GM23338 (cell line): Measurements from ENCODE around the gene CMYA5. TPM values are rescaled to one million over a fixed set of nuclear protein-coding genes. Genes with fewer than 3 reads are reported as not detected.
A peak's percentile ranks its signal among the peaks of the same experiment; 100 is the strongest.

Experiments
- ATAC-seq: fragments of 200-7000 bp; cut with Tn5 transposase; 3 replicates; pipeline ENCODE4 v1.9.1; 2020
- DNase-seq: peaks from one replicate; pipeline ENCODE4 v3.0.0-alpha.2; 2015; ENCODE audit warnings: low spot score
- H2AFZ ChIP-seq: fragments of 200-600 bp; sonication (generic); 2 replicates; pipeline ENCODE4 v1.8.0; 2016; ENCODE audit warnings: antibody characterized with exemption, mild to moderate bottlenecking, moderate library complexity
- H3F3A ChIP-seq: fragments of 200-600 bp; sonication (generic); replicated peaks from 2 replicates; pipeline ENCODE4 v1.8.0; 2017; ENCODE audit warnings: antibody characterized with exemption, mixed run types, low read depth
- H3K27ac ChIP-seq: fragments of 200-600 bp; sonication (generic); 2 replicates; pipeline ENCODE4 v1.6.1; 2016; ENCODE audit warnings: low read depth
- H3K27me3 ChIP-seq: fragments of 200-600 bp; sonication (generic); 2 replicates; pipeline ENCODE4 v1.8.0; 2016; ENCODE audit warnings: mild to moderate bottlenecking, mixed run types, moderate library complexity; ENCODE audit not compliant: insufficient read depth
- H3K36me3 ChIP-seq: fragments of 200-600 bp; sonication (generic); 2 replicates; pipeline ENCODE4 v1.8.0; 2016; ENCODE audit warnings: mild to moderate bottlenecking; ENCODE audit not compliant: insufficient read depth
- H3K4me1 ChIP-seq: fragments of 200-600 bp; sonication (generic); 2 replicates; pipeline ENCODE4 v1.8.0; 2016; ENCODE audit warnings: mild to moderate bottlenecking, moderate library complexity; ENCODE audit not compliant: insufficient read depth
- H3K4me2 ChIP-seq: fragments of 200-600 bp; sonication (generic); 2 replicates; pipeline ENCODE4 v1.7.1; 2017; ENCODE audit warnings: mixed run types
- H3K4me3 ChIP-seq: fragments of 200-600 bp; sonication (generic); 2 replicates; pipeline ENCODE4 v1.6.1; 2016; ENCODE audit warnings: mixed run types
- H3K79me2 ChIP-seq: fragments of 200-600 bp; sonication (generic); replicated peaks from 2 replicates; pipeline ENCODE4 v1.8.0; 2017; ENCODE audit warnings: mild to moderate bottlenecking; ENCODE audit not compliant: insufficient read depth
- H3K9me2 ChIP-seq: fragments of 200-600 bp; sonication (generic); 2 replicates; pipeline ENCODE4 v1.8.0; 2017; ENCODE audit not compliant: insufficient read depth
- H4K20me1 ChIP-seq: fragments of 200-600 bp; sonication (generic); replicated peaks from 2 replicates; pipeline ENCODE4 v1.8.0; 2017; ENCODE audit warnings: mild to moderate bottlenecking; ENCODE audit not compliant: insufficient read depth
- H3K27ac Mint-ChIP-seq: 2 replicates; pipeline ENCODE4 v1.8.0; 2020; ENCODE audit warnings: inconsistent platforms, mild to moderate bottlenecking, moderate library complexity, mixed read lengths
- H3K27me3 Mint-ChIP-seq: 3 replicates; pipeline ENCODE4 v1.8.0; 2022; ENCODE audit warnings: low read depth, mild to moderate bottlenecking, moderate library complexity, mixed read lengths, inconsistent platforms; ENCODE audit not compliant: insufficient read depth, poor library complexity
- H3K36me3 Mint-ChIP-seq: 3 replicates; pipeline ENCODE4 v1.8.0; 2021; ENCODE audit warnings: low read depth, mild to moderate bottlenecking, inconsistent platforms, moderate library complexity, mixed read lengths
- H3K4me1 Mint-ChIP-seq: 3 replicates; pipeline ENCODE4 v1.8.0; 2020; ENCODE audit warnings: mild to moderate bottlenecking, inconsistent platforms, mixed read lengths
- H3K4me3 Mint-ChIP-seq: 3 replicates; pipeline ENCODE4 v1.8.0; 2021; ENCODE audit warnings: moderate library complexity, mild to moderate bottlenecking, inconsistent platforms, mixed read lengths
- H3K9me3 Mint-ChIP-seq: 3 replicates; pipeline ENCODE4 v1.8.0; 2020; ENCODE audit warnings: moderate library complexity, mild to moderate bottlenecking, inconsistent platforms, mixed read lengths
- CREB1 ChIP-seq: fragments of 250-450 bp; sonication (Bioruptor Pico); IDR thresholded peaks from 2 replicates; pipeline ENCODE4 v1.5.0; 2020; ENCODE audit warnings: low read depth, mild to moderate bottlenecking, moderate library complexity
- CTCF ChIP-seq, 2 experiments: fragments of 200-600 bp in 1 of 2; sonication (generic) in 1 of 2; conservative IDR thresholded peaks; 2 replicates each; pipeline versions ENCODE4 v1.5.1 to v1.6.1; 2016 to 2017; ENCODE audit warnings: antibody characterized with exemption in 2 of 2, low read depth in 2 of 2, mild to moderate bottlenecking in 2 of 2, moderate library complexity in 1 of 2
- ETS1 ChIP-seq: IDR thresholded peaks from 2 replicates; pipeline ENCODE4 v1.6.1; 2016; ENCODE audit warnings: antibody characterized with exemption
- EZH2 ChIP-seq: fragments of 200-600 bp; sonication (generic); IDR thresholded peaks from one replicate; pipeline ENCODE4 v1.8.0; 2017; ENCODE audit warnings: antibody characterized with exemption, mild to moderate bottlenecking, low read depth; ENCODE audit not compliant: unreplicated experiment
- EZH2phosphoT487 ChIP-seq: fragments of 200-600 bp; sonication (generic); IDR thresholded peaks from one replicate; pipeline ENCODE4 v1.8.1; 2018; ENCODE audit warnings: antibody characterized with exemption; ENCODE audit not compliant: unreplicated experiment
- JUNB ChIP-seq: IDR thresholded peaks from one replicate; pipeline ENCODE4 v1.6.1; 2016; ENCODE audit warnings: antibody characterized with exemption; ENCODE audit not compliant: unreplicated experiment
- NANOG ChIP-seq: IDR thresholded peaks from 2 replicates; pipeline ENCODE4 v1.6.1; 2016; ENCODE audit warnings: antibody characterized with exemption, borderline replicate concordance
- REST ChIP-seq: IDR thresholded peaks from one replicate; pipeline ENCODE4 v1.6.1; 2018; ENCODE audit warnings: antibody characterized with exemption; ENCODE audit not compliant: unreplicated experiment
- ZNF114 ChIP-seq: fragments of 250-450 bp; sonication (Bioruptor Pico); IDR thresholded peaks from 2 replicates; pipeline ENCODE4 v1.5.0; 2020; ENCODE audit warnings: mild to moderate bottlenecking, moderate library complexity
- ZNF331 ChIP-seq: fragments of 250-450 bp; sonication (Bioruptor Pico); IDR thresholded peaks from 2 replicates; pipeline ENCODE4 v1.5.0; 2020; ENCODE audit warnings: low read depth, mild to moderate bottlenecking, moderate library complexity
- polyA plus RNA-seq: library from polyadenylated mRNA; unstranded; fragments of >200 nt; fragmentation: Nextera tagmentation; extraction: Ambion mirVana; gene quantifications from 2 replicates; pipeline ENCODE4 v1.2.1, GENCODE V29; 2016
- total RNA-seq: library from RNA; depleted of rRNA; stranded (reverse); fragments of >200 nt; shearing (Covaris generic); gene quantifications from 2 replicates; pipeline ENCODE4 v1.2.3, GENCODE V29; 2014

The CMYA5 gene
- total and polyA plus RNA-seq, 2 experiments from 2014 or later, result 0.45 to 0.49 TPM

GRCh38 chr5:79666758-79667157 lies 22.9 kb upstream of the CMYA5 start:
- Histone ChIP-seq H3K27ac (no peak overlapping the region), H3K9me2 (no peaks in the 10 kb centered on the region), H3K27me3 (no peaks in the 10 kb centered on the region), H2AFZ (no peak overlapping the region), H3K4me3 (no peak overlapping the region), H3F3A (no peaks in the 10 kb centered on the region), H3K4me2 (no peak overlapping the region), H3K79me2 (no peaks in the 10 kb centered on the region), H3K36me3 (peaks cover 4% of the 10 kb centered on the region; the same call in 1 of the 2 replicates), H3K4me1 (no peaks in the 10 kb centered on the region), H4K20me1 (no peaks in the 10 kb centered on the region; the same call in 1 of the 2 replicates)
- Mint-ChIP-seq H3K4me3 (no peak overlapping the region), H3K9me3 (no peaks in the 10 kb centered on the region), H3K27me3 (no peaks in the 10 kb centered on the region), H3K36me3 (peaks cover 22% of the 10 kb centered on the region; the same call in 2 of the 3 replicates), H3K27ac (no peak overlapping the region), H3K4me1 (no peaks in the 10 kb centered on the region)
- ATAC-seq (no peak; the same call in 2 of the 3 replicates), DNase-seq (peak; percentile 3)
- TF ChIP-seq JUNB (no peak), CTCF (conservative IDR thresholded peaks at IDR 0.05; ENCODE audit: low read depth in 2 of 2) (peak in 1 of 2 experiments; percentile 19; a peak in 1 of 4 replicates)

GRCh38 chr5:79672392-79672791 lies 17.2 kb upstream of the CMYA5 start:
- H4K20me1 ChIP-seq, result peaks cover 7% of the 10 kb centered on the region; the same call in 1 of the 2 replicates
- no peaks in the 10 kb centered on the region for H3K36me3 ChIP-seq
- no peak overlapping the region for H3K4me2 ChIP-seq
- ATAC-seq (no peak), DNase-seq (no peak)
- H3K9me2 ChIP-seq, result no peaks in the 10 kb centered on the region
- Mint-ChIP-seq H3K36me3 (peaks cover 18% of the 10 kb centered on the region; the same call in 2 of the 3 replicates), H3K9me3 (no peaks in the 10 kb centered on the region), H3K27ac (0 out of 2 replicates have a peak overlapping the region, but pooled peaks have one; percentile 9), H3K4me3 (no peak overlapping the region), H3K27me3 (no peaks in the 10 kb centered on the region), H3K4me1 (peaks cover 9% of the 10 kb centered on the region; the same call in 1 of the 3 replicates)
- no peaks in the 10 kb centered on the region for H3K27me3 ChIP-seq
- H3K4me1 ChIP-seq, result peaks cover 3% of the 10 kb centered on the region; the same call in 1 of the 2 replicates
- no peaks in the 10 kb centered on the region for H3F3A ChIP-seq
- H2AFZ ChIP-seq, result no peak overlapping the region
- H3K27ac ChIP-seq, result no peak overlapping the region
- no peak overlapping the region for H3K4me3 ChIP-seq
- H3K79me2 ChIP-seq, result 0 out of 2 replicates have a peak, but pooled peaks cover 3% of the 10 kb centered on the region
- no peak for TF ChIP-seq ZNF331 (CRISPR knock-in tag)
- no peak for TF ChIP-seq EZH2phosphoT487
- TF ChIP-seq REST, result no peak
- no peak for TF ChIP-seq JUNB
- no peak for TF ChIP-seq ZNF114 (CRISPR knock-in tag)
- TF ChIP-seq EZH2, result no peak
- no peak for TF ChIP-seq CTCF (conservative IDR thresholded peaks at IDR 0.05; ENCODE audit: low read depth in 2 of 2)
- TF ChIP-seq ETS1, result no peak
- no peak for TF ChIP-seq CREB1
- TF ChIP-seq NANOG, result no peak
